OCI-LY1 (cell line): ENCODE results near the gene RRAD.

Experiments
- H2AFZ ChIP-seq: fragments of 200-600 bp; sonication (generic), shearing (Covaris generic); 2 replicates; pipeline ENCODE4 v1.6.0; 2014; ENCODE audit warnings: antibody characterized with exemption, mild to moderate bottlenecking, low read length
- H3F3A ChIP-seq: fragments of 200-600 bp; sonication (generic), shearing (Covaris generic); 2 replicates; pipeline ENCODE4 v1.6.0; 2014; ENCODE audit warnings: mild to moderate bottlenecking, antibody characterized with exemption, low read length, moderate library complexity; ENCODE audit not compliant: insufficient read depth
- H3K27ac ChIP-seq: fragments of 200-600 bp; sonication (generic); 2 replicates; pipeline ENCODE4 v1.5.1; 2014; ENCODE audit warnings: low read length, mixed run types, mild to moderate bottlenecking, low read depth; ENCODE audit not compliant: poor library complexity, severe bottlenecking
- H3K27me3 ChIP-seq: fragments of 200-600 bp; sonication (generic); 2 replicates; pipeline ENCODE4 v1.6.0; 2014; ENCODE audit warnings: antibody characterized with exemption, mild to moderate bottlenecking, low read length, moderate library complexity; ENCODE audit not compliant: insufficient read depth
- H3K36me3 ChIP-seq: fragments of 200-600 bp; sonication (generic); 2 replicates; pipeline ENCODE4 v1.6.1; 2014; ENCODE audit warnings: mild to moderate bottlenecking, antibody characterized with exemption, low read length, moderate library complexity, mixed read lengths; ENCODE audit not compliant: insufficient read depth
- H3K4me1 ChIP-seq: fragments of 200-600 bp; sonication (generic); 2 replicates; pipeline ENCODE4 v1.5.1; 2014; ENCODE audit warnings: mild to moderate bottlenecking, low read length, moderate library complexity; ENCODE audit not compliant: insufficient read depth, severe bottlenecking
- H3K4me2 ChIP-seq: fragments of 200-600 bp; sonication (generic), shearing (Covaris generic); 2 replicates; pipeline ENCODE4 v1.6.1; 2014; ENCODE audit warnings: low read length
- H3K4me3 ChIP-seq: fragments of 200-600 bp; sonication (generic); 2 replicates; pipeline ENCODE4 v1.5.1; 2014; ENCODE audit warnings: low read length, low read depth, mild to moderate bottlenecking, mixed read lengths; ENCODE audit not compliant: poor library complexity, severe bottlenecking
- H3K79me2 ChIP-seq: fragments of 200-600 bp; shearing (Covaris generic); 2 replicates; pipeline ENCODE4 v1.6.1; 2016; ENCODE audit warnings: mixed run types, low read length, mixed read lengths; ENCODE audit not compliant: insufficient read depth
- H3K9ac ChIP-seq: fragments of 200-600 bp; sonication (generic), shearing (Covaris generic); 2 replicates; pipeline ENCODE4 v1.6.1; 2014; ENCODE audit warnings: mild to moderate bottlenecking, low read length, mixed read lengths
- H3K9me2 ChIP-seq: fragments of 200-600 bp; sonication (generic), shearing (Covaris generic); 2 replicates; pipeline ENCODE4 v1.6.1; 2014; ENCODE audit warnings: low read depth, mild to moderate bottlenecking, low read length, mixed read lengths
- H3K9me3 ChIP-seq: fragments of 200-600 bp; shearing (Covaris generic); 2 replicates; pipeline ENCODE4 v1.6.1; 2014; ENCODE audit warnings: low read length, mixed read lengths
- H4K20me1 ChIP-seq: fragments of 200-600 bp; sonication (generic), shearing (Covaris generic); 2 replicates; pipeline ENCODE4 v1.6.0; 2016; ENCODE audit warnings: mild to moderate bottlenecking, low read length; ENCODE audit not compliant: insufficient read depth
- CTCF ChIP-seq: fragments of 200-600 bp; sonication (generic), shearing (Covaris generic); IDR thresholded peaks from 2 replicates; pipeline ENCODE4 v1.5.1; 2017; ENCODE audit warnings: mild to moderate bottlenecking, antibody characterized with exemption, low read length, moderate library complexity, mixed read lengths
- EZH2 ChIP-seq: fragments of 200-600 bp; sonication (generic), shearing (Covaris generic); IDR thresholded peaks from 2 replicates; pipeline ENCODE4 v1.8.0; 2017; ENCODE audit warnings: borderline replicate concordance, mixed run types, mild to moderate bottlenecking, antibody characterized with exemption, low read length, moderate library complexity, mixed read lengths

The RRAD gene

GRCh38 chr16:66880288-66881013, 44.9 kb downstream of the RRAD start, which contains the start of gene PDP2:
Gene PDP2 (plus strand): TSS chr16:66880515. CDS start chr16:66884285, 3,770 bp downstream.
- no peak within 1 kb of the TSS for H3K27ac ChIP-seq
- H3K9ac ChIP-seq, result peak within 1 kb of the TSS; percentile 72
- H3K9me2 ChIP-seq, result no peaks in the 10 kb centered on the region
- peaks cover 27% of the 10 kb centered on the region for H3K4me1 ChIP-seq
- H3K4me2 ChIP-seq, result peak within 1 kb of the TSS; percentile 77
- no peaks in the 10 kb centered on the region for H3K79me2 ChIP-seq
- H3F3A ChIP-seq, result no peaks in the 10 kb centered on the region
- no peaks in the 10 kb centered on the region for H3K9me3 ChIP-seq
- peak within 1 kb of the TSS; percentile 32 for H2AFZ ChIP-seq
- no peaks in the 10 kb centered on the region for H4K20me1 ChIP-seq
- peaks cover 14% of the 10 kb centered on the region for H3K36me3 ChIP-seq
- peak within 1 kb of the TSS; percentile 70 for H3K4me3 ChIP-seq
- no peaks in the 10 kb centered on the region for H3K27me3 ChIP-seq
- TF ChIP-seq EZH2 (no peak), CTCF (no peak)

GRCh38 chr16:66878067-66878466, 47.3 kb downstream of the RRAD start:
- no peak overlapping the region for H3K4me3 ChIP-seq
- no peaks in the 10 kb centered on the region for H3K79me2 ChIP-seq
- TF ChIP-seq CTCF (no peak), EZH2 (no peak)
- no peaks in the 10 kb centered on the region for H4K20me1 ChIP-seq
- H3K4me2 ChIP-seq, result peak overlapping the region; percentile 28; the same call in 1 of the 2 replicates
- no peaks in the 10 kb centered on the region for H3K9me3 ChIP-seq
- peak overlapping the region; percentile 34 for H3K27ac ChIP-seq
- H3K9me2 ChIP-seq, result no peaks in the 10 kb centered on the region
- no peak overlapping the region for H2AFZ ChIP-seq
- no peak overlapping the region for H3K9ac ChIP-seq
- H3K4me1 ChIP-seq, result peaks cover 31% of the 10 kb centered on the region
- no peaks in the 10 kb centered on the region for H3K36me3 ChIP-seq
- no peaks in the 10 kb centered on the region for H3F3A ChIP-seq
- H3K27me3 ChIP-seq, result no peaks in the 10 kb centered on the region

GRCh38 chr16:66874079-66874775, 51.1 kb downstream of the RRAD start:
- Histone ChIP-seq H3K27ac (no peak overlapping the region), H3K27me3 (no peaks in the 10 kb centered on the region), H3K9me3 (no peaks in the 10 kb centered on the region), H3K9me2 (no peaks in the 10 kb centered on the region), H3K4me1 (peaks cover 20% of the 10 kb centered on the region), H3K4me2 (no peak overlapping the region), H4K20me1 (no peaks in the 10 kb centered on the region), H3K36me3 (no peaks in the 10 kb centered on the region), H3F3A (no peaks in the 10 kb centered on the region), H3K79me2 (no peaks in the 10 kb centered on the region), H2AFZ (no peak overlapping the region), H3K9ac (no peak overlapping the region), H3K4me3 (no peak overlapping the region)
- no peak for TF ChIP-seq EZH2
